ENCODE results near the gene SIGMAR1.
A peak's percentile ranks its signal among the peaks of the same experiment; 100 is the strongest.

SIGMAR1 gene

GRCh38 chr9:34637356-34638137 is at the start of gene SIGMAR1:
SIGMAR1 (minus strand) TSS chr9:34637787; CDS start chr9:34637697, 90 bp downstream.
- DNase-seq: peak; percentile 97

- DNase-seq: no peak
Measured at GRCh38 chr9:34686732-34687131, 49.1 kb upstream of the SIGMAR1 start.

- DNase-seq: no peak
Measured at GRCh38 chr9:34686231-34686630, 48.6 kb upstream of the SIGMAR1 start.

- DNase-seq: no peak
Measured at GRCh38 chr9:34685591-34685990, 48.0 kb upstream of the SIGMAR1 start.

- DNase-seq: no peak
Measured at GRCh38 chr9:34684816-34685215, 47.2 kb upstream of the SIGMAR1 start.

- DNase-seq: no peak
Measured at GRCh38 chr9:34684145-34684544, 46.6 kb upstream of the SIGMAR1 start.

- DNase-seq: no peak
Measured at GRCh38 chr9:34675869-34676268, 38.3 kb upstream of the SIGMAR1 start.

GRCh38 chr9:34675048-34675714 is 37.6 kb upstream of the SIGMAR1 start:
- peak; percentile 93 for DNase-seq

GRCh38 chr9:34674440-34674839 is 36.9 kb upstream of the SIGMAR1 start:
- no peak for DNase-seq

- no peak for DNase-seq
Measured at GRCh38 chr9:34671307-34671706, 33.7 kb upstream of the SIGMAR1 start.

- no peak for DNase-seq
Measured at GRCh38 chr9:34669809-34670562, 32.4 kb upstream of the SIGMAR1 start.

- peak; percentile 97 for DNase-seq
Measured at GRCh38 chr9:34665381-34666250, 28.0 kb upstream of the SIGMAR1 start.

- DNase-seq: no peak
Measured at GRCh38 chr9:34665067-34665380, 27.4 kb upstream of the SIGMAR1 start.

- DNase-seq: peak; percentile 92
Measured at GRCh38 chr9:34664281-34665066, 26.9 kb upstream of the SIGMAR1 start.

- DNase-seq: no peak
Measured at GRCh38 chr9:34663303-34663605, 25.7 kb upstream of the SIGMAR1 start.

- no peak for DNase-seq
Measured at GRCh38 chr9:34662526-34663302, 25.1 kb upstream of the SIGMAR1 start, which contains the start of gene CCL27. CCL27 (minus strand) TSS chr9:34662657; CDS start chr9:34662633, 24 bp downstream.

- DNase-seq: no peak
Measured at GRCh38 chr9:34659592-34660253, 22.1 kb upstream of the SIGMAR1 start.

GRCh38 chr9:34658461-34658860 is 20.9 kb upstream of the SIGMAR1 start:
- DNase-seq: no peak

GRCh38 chr9:34656992-34657391 is 19.4 kb upstream of the SIGMAR1 start:
- no peak for DNase-seq

GRCh38 chr9:34655394-34655793 is 17.8 kb upstream of the SIGMAR1 start:
- DNase-seq: no peak
